DOHH2 (cell line): ENCODE results near the gene NEGR1.

ENCODE experiments used
- CTCF ChIP-seq: fragments of 200-600 bp; sonication (generic); IDR thresholded peaks from one replicate; pipeline ENCODE4 v1.5.1; 2014; ENCODE audit warnings: antibody characterized with exemption, mild to moderate bottlenecking, low read depth, low read length; ENCODE audit not compliant: poor library complexity, severe bottlenecking
- EZH2phosphoT487 ChIP-seq: fragments of 200-600 bp; sonication (generic); IDR thresholded peaks from 2 replicates; pipeline ENCODE4 v1.6.1; 2017; ENCODE audit warnings: borderline replicate concordance, mild to moderate bottlenecking, antibody characterized with exemption, low read length, moderate library complexity, mixed read lengths

DNA sequence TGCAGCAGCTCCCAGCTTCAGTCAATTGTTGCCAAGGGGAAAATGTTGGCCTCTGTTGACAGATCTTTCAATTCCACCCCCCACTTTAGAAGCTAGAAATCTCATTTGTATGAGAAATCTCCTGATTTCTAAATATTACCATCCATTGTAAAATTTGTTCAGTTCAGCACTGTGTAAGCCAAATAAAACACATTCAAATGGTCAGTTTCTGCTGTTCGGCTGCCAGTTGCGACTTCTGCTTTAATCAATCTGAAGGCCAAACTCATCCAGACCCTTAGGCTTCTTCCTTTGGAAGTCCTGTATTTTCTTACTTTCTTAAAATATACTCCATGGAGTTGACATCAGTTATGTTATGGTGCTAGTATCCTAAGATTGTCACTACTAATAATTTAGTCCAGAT lies 920.3 kb downstream of the NEGR1 start:
- no peak for TF ChIP-seq CTCF
- no peak for TF ChIP-seq EZH2phosphoT487
